H1 (cell line): ENCODE measurements around the gene CNDP2.

Experiments
- CHD2 ChIP-seq: IDR thresholded peaks from 2 replicates; pipeline ENCODE4 v1.6.1; 2012; ENCODE audit warnings: low read length, improper control_type of control experiment
- HDAC2 ChIP-seq, 2 experiments: fragments of 300-600 bp in 1 of 2; sonication (generic) in 1 of 2; IDR thresholded peaks; 2 replicates each; pipeline ENCODE4 v1.6.1; 2011 to 2012; ENCODE audit warnings: low read depth in 2 of 2, low read length in 2 of 2, mild to moderate bottlenecking in 2 of 2, moderate library complexity in 2 of 2, borderline replicate concordance in 1 of 2, inconsistent platforms in 1 of 2
- POLR2A ChIP-seq, 2 experiments: IDR thresholded peaks; 1 replicate in 1 of 2; 2 replicates in 1 of 2; pipeline ENCODE4 v1.6.1; 2011; ENCODE audit warnings: low read depth in 2 of 2, low read length in 2 of 2, mild to moderate bottlenecking in 2 of 2; ENCODE audit errors: control extremely low read depth in 1 of 2
- SIRT6 ChIP-seq: IDR thresholded peaks from one replicate; pipeline ENCODE4 v1.7.1; 2012; ENCODE audit warnings: low read length, inconsistent platforms
- TAF1 ChIP-seq: IDR thresholded peaks from 2 replicates; pipeline ENCODE4 v1.6.1; 2011; ENCODE audit warnings: mild to moderate bottlenecking, low read depth, low read length
- TF ChIP-seq, protein P1 (sequence below), 3 experiments: IDR thresholded peaks; 1 replicate in 2 of 3; 2 replicates in 1 of 3; pipeline versions ENCODE4 v1.5.1 to v1.6.1; 2011; ENCODE audit warnings: low read length in 3 of 3, mild to moderate bottlenecking in 3 of 3, inconsistent platforms in 2 of 3, low read depth in 1 of 3, moderate library complexity in 1 of 3; ENCODE audit not compliant: insufficient read depth in 1 of 3; ENCODE audit errors: control extremely low read depth in 1 of 3
- TF ChIP-seq, protein P2 (sequence below): fragments of 300-600 bp; sonication (generic); IDR thresholded peaks from 2 replicates; pipeline ENCODE4 v1.7.1; 2012; ENCODE audit warnings: low read length, moderate library complexity, mild to moderate bottlenecking, inconsistent platforms; ENCODE audit not compliant: insufficient replicate concordance
- TF ChIP-seq, protein P3 (sequence below): IDR thresholded peaks from 2 replicates; pipeline ENCODE4 v1.6.1; 2012; ENCODE audit warnings: inconsistent platforms

DNA sequence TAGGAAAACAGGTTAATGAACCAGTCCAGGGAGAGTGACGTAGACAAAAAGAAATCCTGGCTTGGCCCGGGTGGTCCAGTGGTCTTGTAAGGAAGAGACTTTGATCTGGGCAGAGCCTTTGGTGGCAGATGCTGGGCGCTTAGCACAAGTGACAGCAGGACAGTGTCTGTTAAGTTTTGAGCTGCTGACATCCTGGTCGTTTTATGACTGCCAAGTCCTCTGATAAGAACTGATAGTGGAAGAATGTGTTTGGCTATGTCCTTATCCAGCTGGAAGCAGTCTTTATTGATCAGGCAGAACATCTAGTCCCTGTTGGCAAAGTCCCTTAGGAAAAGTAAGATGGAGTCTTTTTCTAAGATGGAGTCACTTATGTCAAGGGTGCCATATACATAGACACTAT, 74.1 kb downstream of the CNDP2 start:
- TF ChIP-seq, protein P1, sequence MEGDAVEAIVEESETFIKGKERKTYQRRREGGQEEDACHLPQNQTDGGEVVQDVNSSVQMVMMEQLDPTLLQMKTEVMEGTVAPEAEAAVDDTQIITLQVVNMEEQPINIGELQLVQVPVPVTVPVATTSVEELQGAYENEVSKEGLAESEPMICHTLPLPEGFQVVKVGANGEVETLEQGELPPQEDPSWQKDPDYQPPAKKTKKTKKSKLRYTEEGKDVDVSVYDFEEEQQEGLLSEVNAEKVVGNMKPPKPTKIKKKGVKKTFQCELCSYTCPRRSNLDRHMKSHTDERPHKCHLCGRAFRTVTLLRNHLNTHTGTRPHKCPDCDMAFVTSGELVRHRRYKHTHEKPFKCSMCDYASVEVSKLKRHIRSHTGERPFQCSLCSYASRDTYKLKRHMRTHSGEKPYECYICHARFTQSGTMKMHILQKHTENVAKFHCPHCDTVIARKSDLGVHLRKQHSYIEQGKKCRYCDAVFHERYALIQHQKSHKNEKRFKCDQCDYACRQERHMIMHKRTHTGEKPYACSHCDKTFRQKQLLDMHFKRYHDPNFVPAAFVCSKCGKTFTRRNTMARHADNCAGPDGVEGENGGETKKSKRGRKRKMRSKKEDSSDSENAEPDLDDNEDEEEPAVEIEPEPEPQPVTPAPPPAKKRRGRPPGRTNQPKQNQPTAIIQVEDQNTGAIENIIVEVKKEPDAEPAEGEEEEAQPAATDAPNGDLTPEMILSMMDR (IDR thresholded peaks at IDR 0.05; ENCODE audit: control extremely low read depth in 1 of 3, insufficient read depth in 1 of 3, low read depth in 1 of 3, low read length in 3 of 3), result no peak
- TF ChIP-seq, protein P2, sequence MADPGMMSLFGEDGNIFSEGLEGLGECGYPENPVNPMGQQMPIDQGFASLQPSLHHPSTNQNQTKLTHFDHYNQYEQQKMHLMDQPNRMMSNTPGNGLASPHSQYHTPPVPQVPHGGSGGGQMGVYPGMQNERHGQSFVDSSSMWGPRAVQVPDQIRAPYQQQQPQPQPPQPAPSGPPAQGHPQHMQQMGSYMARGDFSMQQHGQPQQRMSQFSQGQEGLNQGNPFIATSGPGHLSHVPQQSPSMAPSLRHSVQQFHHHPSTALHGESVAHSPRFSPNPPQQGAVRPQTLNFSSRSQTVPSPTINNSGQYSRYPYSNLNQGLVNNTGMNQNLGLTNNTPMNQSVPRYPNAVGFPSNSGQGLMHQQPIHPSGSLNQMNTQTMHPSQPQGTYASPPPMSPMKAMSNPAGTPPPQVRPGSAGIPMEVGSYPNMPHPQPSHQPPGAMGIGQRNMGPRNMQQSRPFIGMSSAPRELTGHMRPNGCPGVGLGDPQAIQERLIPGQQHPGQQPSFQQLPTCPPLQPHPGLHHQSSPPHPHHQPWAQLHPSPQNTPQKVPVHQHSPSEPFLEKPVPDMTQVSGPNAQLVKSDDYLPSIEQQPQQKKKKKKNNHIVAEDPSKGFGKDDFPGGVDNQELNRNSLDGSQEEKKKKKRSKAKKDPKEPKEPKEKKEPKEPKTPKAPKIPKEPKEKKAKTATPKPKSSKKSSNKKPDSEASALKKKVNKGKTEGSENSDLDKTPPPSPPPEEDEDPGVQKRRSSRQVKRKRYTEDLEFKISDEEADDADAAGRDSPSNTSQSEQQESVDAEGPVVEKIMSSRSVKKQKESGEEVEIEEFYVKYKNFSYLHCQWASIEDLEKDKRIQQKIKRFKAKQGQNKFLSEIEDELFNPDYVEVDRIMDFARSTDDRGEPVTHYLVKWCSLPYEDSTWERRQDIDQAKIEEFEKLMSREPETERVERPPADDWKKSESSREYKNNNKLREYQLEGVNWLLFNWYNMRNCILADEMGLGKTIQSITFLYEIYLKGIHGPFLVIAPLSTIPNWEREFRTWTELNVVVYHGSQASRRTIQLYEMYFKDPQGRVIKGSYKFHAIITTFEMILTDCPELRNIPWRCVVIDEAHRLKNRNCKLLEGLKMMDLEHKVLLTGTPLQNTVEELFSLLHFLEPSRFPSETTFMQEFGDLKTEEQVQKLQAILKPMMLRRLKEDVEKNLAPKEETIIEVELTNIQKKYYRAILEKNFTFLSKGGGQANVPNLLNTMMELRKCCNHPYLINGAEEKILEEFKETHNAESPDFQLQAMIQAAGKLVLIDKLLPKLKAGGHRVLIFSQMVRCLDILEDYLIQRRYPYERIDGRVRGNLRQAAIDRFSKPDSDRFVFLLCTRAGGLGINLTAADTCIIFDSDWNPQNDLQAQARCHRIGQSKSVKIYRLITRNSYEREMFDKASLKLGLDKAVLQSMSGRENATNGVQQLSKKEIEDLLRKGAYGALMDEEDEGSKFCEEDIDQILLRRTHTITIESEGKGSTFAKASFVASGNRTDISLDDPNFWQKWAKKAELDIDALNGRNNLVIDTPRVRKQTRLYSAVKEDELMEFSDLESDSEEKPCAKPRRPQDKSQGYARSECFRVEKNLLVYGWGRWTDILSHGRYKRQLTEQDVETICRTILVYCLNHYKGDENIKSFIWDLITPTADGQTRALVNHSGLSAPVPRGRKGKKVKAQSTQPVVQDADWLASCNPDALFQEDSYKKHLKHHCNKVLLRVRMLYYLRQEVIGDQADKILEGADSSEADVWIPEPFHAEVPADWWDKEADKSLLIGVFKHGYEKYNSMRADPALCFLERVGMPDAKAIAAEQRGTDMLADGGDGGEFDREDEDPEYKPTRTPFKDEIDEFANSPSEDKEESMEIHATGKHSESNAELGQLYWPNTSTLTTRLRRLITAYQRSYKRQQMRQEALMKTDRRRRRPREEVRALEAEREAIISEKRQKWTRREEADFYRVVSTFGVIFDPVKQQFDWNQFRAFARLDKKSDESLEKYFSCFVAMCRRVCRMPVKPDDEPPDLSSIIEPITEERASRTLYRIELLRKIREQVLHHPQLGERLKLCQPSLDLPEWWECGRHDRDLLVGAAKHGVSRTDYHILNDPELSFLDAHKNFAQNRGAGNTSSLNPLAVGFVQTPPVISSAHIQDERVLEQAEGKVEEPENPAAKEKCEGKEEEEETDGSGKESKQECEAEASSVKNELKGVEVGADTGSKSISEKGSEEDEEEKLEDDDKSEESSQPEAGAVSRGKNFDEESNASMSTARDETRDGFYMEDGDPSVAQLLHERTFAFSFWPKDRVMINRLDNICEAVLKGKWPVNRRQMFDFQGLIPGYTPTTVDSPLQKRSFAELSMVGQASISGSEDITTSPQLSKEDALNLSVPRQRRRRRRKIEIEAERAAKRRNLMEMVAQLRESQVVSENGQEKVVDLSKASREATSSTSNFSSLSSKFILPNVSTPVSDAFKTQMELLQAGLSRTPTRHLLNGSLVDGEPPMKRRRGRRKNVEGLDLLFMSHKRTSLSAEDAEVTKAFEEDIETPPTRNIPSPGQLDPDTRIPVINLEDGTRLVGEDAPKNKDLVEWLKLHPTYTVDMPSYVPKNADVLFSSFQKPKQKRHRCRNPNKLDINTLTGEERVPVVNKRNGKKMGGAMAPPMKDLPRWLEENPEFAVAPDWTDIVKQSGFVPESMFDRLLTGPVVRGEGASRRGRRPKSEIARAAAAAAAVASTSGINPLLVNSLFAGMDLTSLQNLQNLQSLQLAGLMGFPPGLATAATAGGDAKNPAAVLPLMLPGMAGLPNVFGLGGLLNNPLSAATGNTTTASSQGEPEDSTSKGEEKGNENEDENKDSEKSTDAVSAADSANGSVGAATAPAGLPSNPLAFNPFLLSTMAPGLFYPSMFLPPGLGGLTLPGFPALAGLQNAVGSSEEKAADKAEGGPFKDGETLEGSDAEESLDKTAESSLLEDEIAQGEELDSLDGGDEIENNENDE, result no peak
- TF ChIP-seq CHD2 (no peak), TAF1 (no peak), HDAC2 (IDR thresholded peaks at IDR 0.05; ENCODE audit: borderline replicate concordance in 1 of 2, low read depth in 2 of 2, low read length in 2 of 2) (no peak), POLR2A (IDR thresholded peaks at IDR 0.05; ENCODE audit: control extremely low read depth in 1 of 2, low read depth in 2 of 2, low read length in 2 of 2) (no peak), SIRT6 (no peak)
- TF ChIP-seq, protein P3, sequence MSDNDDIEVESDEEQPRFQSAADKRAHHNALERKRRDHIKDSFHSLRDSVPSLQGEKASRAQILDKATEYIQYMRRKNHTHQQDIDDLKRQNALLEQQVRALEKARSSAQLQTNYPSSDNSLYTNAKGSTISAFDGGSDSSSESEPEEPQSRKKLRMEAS, result no peak
